Subcutaneous adipose tissue (tissue), 4 donors: ENCODE measurements around the gene ARHGEF38. TPM values are rescaled to one million over a fixed set of nuclear protein-coding genes. Genes with fewer than 3 reads are reported as not detected.

Experiments used
- total RNA-seq, 4 donors: library from RNA; depleted of rRNA; stranded (reverse); fragments of >200 nt; gene quantifications; one replicate each; pipeline ENCODE4 v1.1.0, GENCODE V29; 2016
- TF ChIP-seq, protein P1 (sequence below): fragments of 450-650 bp; IDR thresholded peaks from one replicate; pipeline ENCODE4 v1.5.1; 2016; ENCODE audit warnings: low read depth, mild to moderate bottlenecking, control low read depth, antibody characterized with exemption, moderate library complexity

Gene ARHGEF38
- total RNA-seq, 4 donors from 2014 or later, result not detected

GRCh38 chr4:105544520-105545286 is 7.7 kb upstream of the ARHGEF38 start:
- TF ChIP-seq, protein P1, sequence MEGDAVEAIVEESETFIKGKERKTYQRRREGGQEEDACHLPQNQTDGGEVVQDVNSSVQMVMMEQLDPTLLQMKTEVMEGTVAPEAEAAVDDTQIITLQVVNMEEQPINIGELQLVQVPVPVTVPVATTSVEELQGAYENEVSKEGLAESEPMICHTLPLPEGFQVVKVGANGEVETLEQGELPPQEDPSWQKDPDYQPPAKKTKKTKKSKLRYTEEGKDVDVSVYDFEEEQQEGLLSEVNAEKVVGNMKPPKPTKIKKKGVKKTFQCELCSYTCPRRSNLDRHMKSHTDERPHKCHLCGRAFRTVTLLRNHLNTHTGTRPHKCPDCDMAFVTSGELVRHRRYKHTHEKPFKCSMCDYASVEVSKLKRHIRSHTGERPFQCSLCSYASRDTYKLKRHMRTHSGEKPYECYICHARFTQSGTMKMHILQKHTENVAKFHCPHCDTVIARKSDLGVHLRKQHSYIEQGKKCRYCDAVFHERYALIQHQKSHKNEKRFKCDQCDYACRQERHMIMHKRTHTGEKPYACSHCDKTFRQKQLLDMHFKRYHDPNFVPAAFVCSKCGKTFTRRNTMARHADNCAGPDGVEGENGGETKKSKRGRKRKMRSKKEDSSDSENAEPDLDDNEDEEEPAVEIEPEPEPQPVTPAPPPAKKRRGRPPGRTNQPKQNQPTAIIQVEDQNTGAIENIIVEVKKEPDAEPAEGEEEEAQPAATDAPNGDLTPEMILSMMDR, result no peak

DNA sequence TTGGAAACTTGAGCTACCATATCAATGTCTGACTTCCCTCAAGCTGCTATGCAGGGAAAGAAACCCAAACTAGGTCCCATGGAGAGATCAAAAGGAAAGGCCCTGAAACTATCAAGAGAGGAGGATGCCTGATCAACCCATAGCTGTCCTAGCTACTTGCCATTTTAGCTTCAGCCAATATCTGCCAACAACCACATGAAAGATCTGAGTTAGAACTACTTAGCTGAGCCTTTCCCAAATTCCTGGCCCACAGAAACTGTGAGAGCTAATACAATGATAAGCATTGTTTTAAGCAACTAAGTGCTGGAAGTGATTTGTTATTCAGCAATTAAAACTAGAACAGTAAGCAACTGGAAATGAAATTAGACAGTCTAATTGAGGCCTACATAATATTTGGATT is 6.3 kb upstream of the ARHGEF38 start:
- TF ChIP-seq, protein P1, result no peak

DNA sequence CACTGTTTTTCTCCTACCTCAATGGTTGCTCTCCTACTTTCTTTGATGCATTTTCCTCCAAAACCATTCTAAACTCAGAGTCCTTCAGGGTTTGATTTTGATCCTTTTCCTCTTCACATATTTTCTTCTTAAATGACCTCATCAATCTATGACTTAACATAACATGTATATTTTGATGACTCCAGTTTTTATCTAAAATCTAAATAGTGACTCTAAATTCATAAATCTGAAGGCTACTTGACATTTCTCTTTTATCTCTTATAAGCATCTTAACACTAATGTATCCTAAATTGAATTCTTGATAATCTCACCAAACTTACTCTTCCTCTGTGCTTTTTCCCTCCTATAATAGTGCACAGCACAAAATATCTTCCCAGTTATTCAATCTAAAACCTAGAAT is 4.7 kb upstream of the ARHGEF38 start:
- TF ChIP-seq, protein P1, result no peak

DNA sequence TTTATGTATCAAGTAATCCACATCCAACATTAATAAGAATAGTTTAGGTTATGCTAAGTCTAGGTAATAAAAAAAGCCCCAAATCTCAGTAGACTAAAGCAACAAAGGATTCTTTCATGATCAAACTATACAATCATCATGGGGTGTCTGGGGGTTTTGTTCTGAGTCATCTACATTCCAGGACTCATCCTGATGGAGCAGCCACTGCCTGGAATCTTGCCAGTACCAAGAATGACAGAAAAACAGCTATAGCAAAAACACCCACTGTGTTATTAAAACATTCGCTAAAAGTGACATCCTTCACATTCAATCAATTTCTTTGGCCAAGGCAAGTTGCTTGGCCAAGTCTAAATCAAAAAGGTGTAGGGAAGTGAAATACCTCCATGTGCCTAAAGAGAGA is 3.9 kb upstream of the ARHGEF38 start:
- TF ChIP-seq, protein P1, result no peak

GRCh38 chr4:105550641-105551040 is 1.8 kb upstream of the ARHGEF38 start:
- TF ChIP-seq, protein P1, result no peak

DNA sequence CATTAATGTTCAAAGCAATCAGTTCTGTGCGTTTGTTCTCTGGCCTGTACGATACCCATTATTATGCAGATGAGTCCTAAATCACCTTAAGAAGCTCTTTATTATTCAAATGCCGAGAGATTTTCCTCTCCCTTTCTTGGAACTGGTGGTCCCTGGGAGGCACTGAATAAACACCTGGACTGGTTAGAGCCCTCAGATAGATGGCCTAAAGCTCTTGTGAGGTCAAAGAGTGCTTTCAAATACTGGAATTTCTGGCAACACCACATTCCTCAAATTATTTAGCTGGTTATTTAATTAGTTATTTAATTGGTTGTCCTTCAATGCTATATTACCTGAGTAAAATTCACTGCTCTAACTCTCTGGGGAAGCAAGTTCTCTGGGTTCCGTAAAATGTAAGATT is 3.0 kb downstream of the ARHGEF38 start:
- TF ChIP-seq, protein P1, result no peak

- TF ChIP-seq, protein P1, result no peak
Measured at GRCh38 chr4:105556206-105556605, 3.8 kb downstream of the ARHGEF38 start.
